Measurements from ENCODE around the gene ACP4.

DNA sequence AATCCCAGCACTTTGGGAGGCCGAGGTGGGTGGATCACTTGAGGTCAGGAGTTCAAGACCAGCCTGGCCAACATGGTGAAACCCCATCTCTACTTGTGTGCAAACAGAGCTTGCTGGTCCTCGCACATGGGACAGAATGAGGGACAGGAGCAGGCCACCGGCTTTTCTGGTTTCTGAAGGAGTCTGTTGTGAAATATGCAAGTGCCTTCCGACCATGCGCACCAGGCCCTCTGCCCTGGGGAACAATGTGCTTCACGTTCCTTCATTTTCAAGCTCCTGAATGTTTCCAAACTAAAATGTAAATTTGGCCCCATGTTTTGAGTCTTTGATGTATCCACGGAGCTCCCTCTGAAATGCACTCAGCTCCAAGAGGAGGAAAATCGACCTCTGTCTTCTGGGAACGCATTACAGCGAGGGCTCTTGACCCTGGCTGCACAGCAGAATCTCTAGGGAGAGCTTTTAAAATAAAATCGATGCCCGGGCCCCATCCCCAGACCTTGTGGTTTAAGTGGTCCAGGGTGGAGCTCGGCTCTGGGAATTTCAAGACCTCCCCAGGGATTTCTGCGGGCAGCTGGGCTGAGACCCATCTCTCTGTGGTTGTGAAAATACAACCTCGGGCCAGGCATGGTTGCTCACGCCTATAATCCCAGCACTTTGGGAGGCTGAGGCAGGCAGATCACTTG lies 9.3 kb upstream of the ACP4 start:
- TF ChIP-seq REST (IDR thresholded peaks at IDR 0.05; ENCODE audit: insufficient read depth in 1 of 2, low read depth in 2 of 2, low read length in 2 of 2) = no peak
- TF ChIP-seq TAF1 (IDR thresholded peaks at IDR 0.05; ENCODE audit: borderline replicate concordance, insufficient read depth, low read length) = no peak

Measured in PFSK-1 (cell line).